ENCODE data around the gene MYH14. TPM values are rescaled to one million over a fixed set of nuclear protein-coding genes. Genes with fewer than 3 reads are reported as not detected.

Gene MYH14
- total and polyA plus RNA-seq, 2 of the 13 experiments (the other 11 are each of a cell fraction or from before 2014, with no cell fraction given) = 5.5 to 5.8 TPM

GRCh38 chr19:50311723-50312635 is 108.6 kb downstream of the MYH14 start (continued):
- TF ChIP-seq ZNF503 (CRISPR knock-in tag; IDR thresholded peaks at IDR 0.05) (no peak), SKI (IDR thresholded peaks at IDR 0.05; ENCODE audit: partially characterized antibody) (no peak), PREB (CRISPR knock-in tag; IDR thresholded peaks at IDR 0.05) (no peak), NR1H2 (CRISPR knock-in tag; IDR thresholded peaks at IDR 0.05; ENCODE audit: borderline replicate concordance, low read depth) (no peak), ERF (CRISPR knock-in tag; IDR thresholded peaks at IDR 0.05) (peak; percentile 25; the same call in 1 of the 2 replicates), ZNF441 (CRISPR knock-in tag; IDR thresholded peaks at IDR 0.05; ENCODE audit: borderline replicate concordance) (0 out of 2 replicates have a peak, but pooled peaks have one; percentile 29), ZNF678 (CRISPR knock-in tag; IDR thresholded peaks at IDR 0.05) (no peak), PHF20 (CRISPR knock-in tag; IDR thresholded peaks at IDR 0.05) (no peak), ZBTB7B (CRISPR knock-in tag; IDR thresholded peaks at IDR 0.05) (0 out of 2 replicates have a peak, but pooled peaks have one; percentile 56), SIN3A (IDR thresholded peaks at IDR 0.05; ENCODE audit: borderline replicate concordance, low read depth, low read length) (no peak), ATF7-NPFF (CRISPR knock-in tag; IDR thresholded peaks at IDR 0.05; ENCODE audit: low read depth) (no peak), SCMH1 (CRISPR knock-in tag; IDR thresholded peaks at IDR 0.05; ENCODE audit: borderline replicate concordance) (no peak), PCBP2 (optimal IDR thresholded peaks at IDR 0.05; ENCODE audit: low read depth, low read length, poor library complexity, severe bottlenecking) (no peak), NONO (IDR thresholded peaks at IDR 0.05) (no peak), NONO (CRISPR knock-in tag; conservative IDR thresholded peaks at IDR 0.05) (0 out of 2 replicates have a peak, but pooled peaks have one; percentile 65), MBNL3 (CRISPR knock-in tag; conservative IDR thresholded peaks at IDR 0.05) (no peak), NCOA5 (CRISPR knock-in tag; IDR thresholded peaks at IDR 0.05) (no peak)
- TF ChIP-seq, protein P1, sequence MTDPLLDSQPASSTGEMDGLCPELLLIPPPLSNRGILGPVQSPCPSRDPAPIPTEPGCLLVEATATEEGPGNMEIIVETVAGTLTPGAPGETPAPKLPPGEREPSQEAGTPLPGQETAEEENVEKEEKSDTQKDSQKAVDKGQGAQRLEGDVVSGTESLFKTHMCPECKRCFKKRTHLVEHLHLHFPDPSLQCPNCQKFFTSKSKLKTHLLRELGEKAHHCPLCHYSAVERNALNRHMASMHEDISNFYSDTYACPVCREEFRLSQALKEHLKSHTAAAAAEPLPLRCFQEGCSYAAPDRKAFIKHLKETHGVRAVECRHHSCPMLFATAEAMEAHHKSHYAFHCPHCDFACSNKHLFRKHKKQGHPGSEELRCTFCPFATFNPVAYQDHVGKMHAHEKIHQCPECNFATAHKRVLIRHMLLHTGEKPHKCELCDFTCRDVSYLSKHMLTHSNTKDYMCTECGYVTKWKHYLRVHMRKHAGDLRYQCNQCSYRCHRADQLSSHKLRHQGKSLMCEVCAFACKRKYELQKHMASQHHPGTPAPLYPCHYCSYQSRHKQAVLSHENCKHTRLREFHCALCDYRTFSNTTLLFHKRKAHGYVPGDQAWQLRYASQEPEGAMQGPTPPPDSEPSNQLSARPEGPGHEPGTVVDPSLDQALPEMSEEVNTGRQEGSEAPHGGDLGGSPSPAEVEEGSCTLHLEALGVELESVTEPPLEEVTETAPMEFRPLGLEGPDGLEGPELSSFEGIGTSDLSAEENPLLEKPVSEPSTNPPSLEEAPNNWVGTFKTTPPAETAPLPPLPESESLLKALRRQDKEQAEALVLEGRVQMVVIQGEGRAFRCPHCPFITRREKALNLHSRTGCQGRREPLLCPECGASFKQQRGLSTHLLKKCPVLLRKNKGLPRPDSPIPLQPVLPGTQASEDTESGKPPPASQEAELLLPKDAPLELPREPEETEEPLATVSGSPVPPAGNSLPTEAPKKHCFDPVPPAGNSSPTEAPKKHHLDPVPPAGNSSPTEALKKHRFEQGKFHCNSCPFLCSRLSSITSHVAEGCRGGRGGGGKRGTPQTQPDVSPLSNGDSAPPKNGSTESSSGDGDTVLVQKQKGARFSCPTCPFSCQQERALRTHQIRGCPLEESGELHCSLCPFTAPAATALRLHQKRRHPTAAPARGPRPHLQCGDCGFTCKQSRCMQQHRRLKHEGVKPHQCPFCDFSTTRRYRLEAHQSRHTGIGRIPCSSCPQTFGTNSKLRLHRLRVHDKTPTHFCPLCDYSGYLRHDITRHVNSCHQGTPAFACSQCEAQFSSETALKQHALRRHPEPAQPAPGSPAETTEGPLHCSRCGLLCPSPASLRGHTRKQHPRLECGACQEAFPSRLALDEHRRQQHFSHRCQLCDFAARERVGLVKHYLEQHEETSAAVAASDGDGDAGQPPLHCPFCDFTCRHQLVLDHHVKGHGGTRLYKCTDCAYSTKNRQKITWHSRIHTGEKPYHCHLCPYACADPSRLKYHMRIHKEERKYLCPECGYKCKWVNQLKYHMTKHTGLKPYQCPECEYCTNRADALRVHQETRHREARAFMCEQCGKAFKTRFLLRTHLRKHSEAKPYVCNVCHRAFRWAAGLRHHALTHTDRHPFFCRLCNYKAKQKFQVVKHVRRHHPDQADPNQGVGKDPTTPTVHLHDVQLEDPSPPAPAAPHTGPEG (CRISPR knock-in tag; IDR thresholded peaks at IDR 0.05) = no peak
- TF ChIP-seq, protein P2, sequence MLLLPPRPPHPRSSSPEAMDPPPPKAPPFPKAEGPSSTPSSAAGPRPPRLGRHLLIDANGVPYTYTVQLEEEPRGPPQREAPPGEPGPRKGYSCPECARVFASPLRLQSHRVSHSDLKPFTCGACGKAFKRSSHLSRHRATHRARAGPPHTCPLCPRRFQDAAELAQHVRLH (CRISPR knock-in tag; IDR thresholded peaks at IDR 0.05; ENCODE audit: borderline replicate concordance, low read depth) = peak; percentile 21; the same call in 1 of the 2 replicates
